Aorta (tissue), 5 donors: Measurements from ENCODE around the gene THADA. TPM values are rescaled to one million over a fixed set of nuclear protein-coding genes. Genes with fewer than 3 reads are reported as not detected.

Experiments used
- ATAC-seq: fragments of 200-7000 bp; cut with Tn5 transposase; one replicate; pipeline ENCODE4 v1.9.1; 2022; ENCODE audit warnings: moderate library complexity; ENCODE audit not compliant: low FRiP score
- DNase-seq, 2 donors: peaks; one replicate each; pipeline ENCODE4 v3.0.0-alpha.2; 2020
- H3K27ac ChIP-seq, 2 donors: one replicate each; pipeline ENCODE4 v1.5.1; 2013; ENCODE audit warnings: low read length in 2 of 2, mild to moderate bottlenecking in 2 of 2, moderate library complexity in 2 of 2, control low read depth in 1 of 2, inconsistent platforms in 1 of 2, low read depth in 1 of 2
- H3K27me3 ChIP-seq, 2 donors: one replicate each; pipeline ENCODE4 v1.6.1; 2013; ENCODE audit warnings: control low read depth in 1 of 2, low read length in 1 of 2, mild to moderate bottlenecking in 1 of 2, moderate library complexity in 1 of 2; ENCODE audit not compliant: insufficient read depth in 2 of 2, control insufficient read depth in 1 of 2
- H3K36me3 ChIP-seq, 2 donors: one replicate each; pipeline ENCODE4 v1.6.1; 2013; ENCODE audit warnings: control low read depth in 1 of 2, low read length in 1 of 2, mild to moderate bottlenecking in 1 of 2; ENCODE audit not compliant: insufficient read depth in 2 of 2, control insufficient read depth in 1 of 2
- H3K4me1 ChIP-seq, 2 donors: one replicate each; pipeline ENCODE4 v1.6.1; 2013; ENCODE audit warnings: low read length in 2 of 2, control low read depth in 1 of 2, mild to moderate bottlenecking in 1 of 2, moderate library complexity in 1 of 2; ENCODE audit not compliant: insufficient read depth in 2 of 2, control insufficient read depth in 1 of 2
- H3K4me3 ChIP-seq, 2 donors: one replicate each; pipeline ENCODE4 v1.5.1; 2013; ENCODE audit warnings: low read length in 2 of 2, control low read depth in 1 of 2, mild to moderate bottlenecking in 1 of 2
- H3K9me3 ChIP-seq: one replicate; pipeline ENCODE4 v1.6.1; 2013; ENCODE audit warnings: mild to moderate bottlenecking, low read length; ENCODE audit not compliant: control insufficient read depth
- WGBS, 2 donors: extraction: QIAGEN DNeasy Blood & Tissue Kit; methylation state at CpG; one replicate each; pipeline ENCODE4 v1.1.7; 2013; 5-methylcytosine and 5-hydroxymethylcytosine counted together
- intact Hi-C, 2 donors: fragments of 100-400 bp; cut with DNase I; formaldehyde crosslinking; loops; one replicate each; pipeline versions ENCODE4 v1.14.2 to v1.15.0; 2022
- polyA plus RNA-seq, 2 donors: library from polyadenylated mRNA; stranded (reverse); fragments of 200-250 nt; gene quantifications; one replicate each; pipeline ENCODE4 v1.2.3, GENCODE V29; 2013
- total RNA-seq, 2 donors: library from RNA; stranded (reverse); fragmentation: NEBNext Ultra II Directional; extraction: Animal tissue kit (Norgen Biotek cat#: 25700); gene quantifications; one replicate each; pipeline ENCODE4 v1.2.1, GENCODE V29; 2021
- donor health status: healthy with polysubstance abuse.
- donor health status: Bipolar disorder and iron deficiency.
- donor health status: DM: no; HTN: no; CAD: no.
- donor health status: DM: no; HTN: no; CAD: no.
- donor health status: DM: yes; HTN: yes; CAD: no.

The THADA gene
- total and polyA plus RNA-seq, 4 donors, result 12.4 to 38.5 (median 25.0) TPM

- ATAC-seq (no peak), DNase-seq (no peak)
- Histone ChIP-seq H3K9me3 (no peaks in the 10 kb centered on the region), H3K36me3 (no peaks in the 10 kb centered on the region), H3K27ac (no peak overlapping the region), H3K4me1 (peaks cover 0 to 8% of the 10 kb centered on the region in 2 donors), H3K27me3 (no peaks in the 10 kb centered on the region), H3K4me3 (no peak overlapping the region)
- intact Hi-C loops, result no loop called here
- WGBS, 2 donors, result 83 to 87% methylated on average over 2 of the region's 2 CpGs
These were observed 325.4 kb downstream of the THADA start for GRCh38 chr2:43270461-43270860.

- no peaks in the 10 kb centered on the region for H3K36me3 ChIP-seq
- H3K27me3 ChIP-seq, result no peaks in the 10 kb centered on the region
- H3K9me3 ChIP-seq, result no peaks in the 10 kb centered on the region
- H3K4me3 ChIP-seq, result no peak overlapping the region
- WGBS, 2 donors, result 4% methylated on average over 3 of the region's 3 CpGs
- ATAC-seq (peak; percentile 59), DNase-seq (peak in 1 of 2 donors; percentile 73)
- intact Hi-C loops, result no loop called here
- H3K4me1 ChIP-seq, result peaks cover 0 to 8% of the 10 kb centered on the region in 2 donors
- H3K27ac ChIP-seq, result peak overlapping the region in 1 of 2 donors; percentile 52
These were observed 326.1 kb downstream of the THADA start for GRCh38 chr2:43269706-43270105.

GRCh38 chr2:43269074-43269572, 326.7 kb downstream of the THADA start:
- DNase-seq (peak; percentile 91 to 94), ATAC-seq (peak; percentile 78)
- peak overlapping the region in 1 of 2 donors; percentile 49 for H3K27ac ChIP-seq
- H3K27me3 ChIP-seq, result no peaks in the 10 kb centered on the region
- no peaks in the 10 kb centered on the region for H3K36me3 ChIP-seq
- intact Hi-C loops, result no loop called here
- 48 to 57% methylated on average over 14 of the region's 14 CpGs for WGBS, 2 donors
- H3K4me1 ChIP-seq, result peaks cover 0 to 8% of the 10 kb centered on the region in 2 donors
- H3K4me3 ChIP-seq, result no peak overlapping the region
- no peaks in the 10 kb centered on the region for H3K9me3 ChIP-seq

- no peak for ATAC-seq
- peaks cover 0 to 5% of the 10 kb centered on the region in 2 donors for H3K4me1 ChIP-seq
These were observed 327.5 kb downstream of the THADA start for GRCh38 chr2:43268066-43268953.

GRCh38 chr2:43267381-43267780, 328.5 kb downstream of the THADA start:
- Histone ChIP-seq H3K4me1 (peaks cover 0 to 5% of the 10 kb centered on the region in 2 donors), H3K36me3 (no peaks in the 10 kb centered on the region), H3K27me3 (no peaks in the 10 kb centered on the region), H3K4me3 (no peak overlapping the region), H3K27ac (no peak overlapping the region), H3K9me3 (no peaks in the 10 kb centered on the region)
- ATAC-seq (no peak), DNase-seq (no peak)
- WGBS, 2 donors, result 73 to 74% methylated on average over 7 of the region's 7 CpGs
- intact Hi-C loops, result no loop called here

More at GRCh38 chr2:43268066-43268953, 327.5 kb downstream of the THADA start:
- no peaks in the 10 kb centered on the region for H3K9me3 ChIP-seq
- 85 to 87% methylated on average over 10 of the region's 10 CpGs for WGBS, 2 donors
- no peak overlapping the region for H3K4me3 ChIP-seq
- no peaks in the 10 kb centered on the region for H3K27me3 ChIP-seq
- intact Hi-C loops, result no loop called here
- no peaks in the 10 kb centered on the region for H3K36me3 ChIP-seq
- H3K27ac ChIP-seq, result peak overlapping the region in 1 of 2 donors; percentile 25
- peak in 1 of 2 donors; percentile 76 for DNase-seq

- H3K27ac ChIP-seq, result peak overlapping the region in 1 of 2 donors; percentile 32
- DNase-seq (peak in 1 of 2 donors; percentile 86), ATAC-seq (no peak)
- WGBS, 2 donors, result 59 to 71% methylated on average over 4 of the region's 4 CpGs
- H3K4me3 ChIP-seq, result no peak overlapping the region
- H3K27me3 ChIP-seq, result no peaks in the 10 kb centered on the region
- H3K36me3 ChIP-seq, result no peaks in the 10 kb centered on the region
- H3K4me1 ChIP-seq, result peaks cover 0 to 5% of the 10 kb centered on the region in 2 donors
- intact Hi-C loops, result no loop called here
- no peaks in the 10 kb centered on the region for H3K9me3 ChIP-seq
These were observed 329.1 kb downstream of the THADA start for GRCh38 chr2:43266711-43267111.

- 7 to 10% methylated on average over 9 of the region's 9 CpGs for WGBS, 2 donors
- no peak overlapping the region for H3K4me3 ChIP-seq
- ATAC-seq (peak; percentile 26), DNase-seq (no peak)
- peak overlapping the region; percentile 72 to 89 for H3K27ac ChIP-seq
- intact Hi-C loops, result no loop called here
- no peaks in the 10 kb centered on the region for H3K36me3 ChIP-seq
- H3K9me3 ChIP-seq, result no peaks in the 10 kb centered on the region
- H3K4me1 ChIP-seq, result peaks cover 0 to 5% of the 10 kb centered on the region in 2 donors
- H3K27me3 ChIP-seq, result no peaks in the 10 kb centered on the region
These were observed 330.4 kb downstream of the THADA start for GRCh38 chr2:43265421-43265820.

GRCh38 chr2:43265001-43265400, 330.8 kb downstream of the THADA start:
- intact Hi-C loops, result no loop called here
- DNase-seq, result peak; percentile 84 to 86
- WGBS, 2 donors, result 2 to 8% methylated on average over 5 of the region's 5 CpGs

More at GRCh38 chr2:43265001-43265400, 330.8 kb downstream of the THADA start:
- Histone ChIP-seq H3K27me3 (no peaks in the 10 kb centered on the region), H3K9me3 (no peaks in the 10 kb centered on the region), H3K4me1 (peaks cover 0 to 5% of the 10 kb centered on the region in 2 donors), H3K4me3 (no peak overlapping the region), H3K27ac (peak overlapping the region; percentile 72 to 89), H3K36me3 (no peaks in the 10 kb centered on the region)
- peak; percentile 58 for ATAC-seq
